ENCODE measurements around the gene DYNC2LI1. TPM values are rescaled to one million over a fixed set of nuclear protein-coding genes. Genes with fewer than 3 reads are reported as not detected.

Gene DYNC2LI1
- polyA plus RNA-seq, 1 donor from 2014 or later: 5.6 TPM

DNA sequence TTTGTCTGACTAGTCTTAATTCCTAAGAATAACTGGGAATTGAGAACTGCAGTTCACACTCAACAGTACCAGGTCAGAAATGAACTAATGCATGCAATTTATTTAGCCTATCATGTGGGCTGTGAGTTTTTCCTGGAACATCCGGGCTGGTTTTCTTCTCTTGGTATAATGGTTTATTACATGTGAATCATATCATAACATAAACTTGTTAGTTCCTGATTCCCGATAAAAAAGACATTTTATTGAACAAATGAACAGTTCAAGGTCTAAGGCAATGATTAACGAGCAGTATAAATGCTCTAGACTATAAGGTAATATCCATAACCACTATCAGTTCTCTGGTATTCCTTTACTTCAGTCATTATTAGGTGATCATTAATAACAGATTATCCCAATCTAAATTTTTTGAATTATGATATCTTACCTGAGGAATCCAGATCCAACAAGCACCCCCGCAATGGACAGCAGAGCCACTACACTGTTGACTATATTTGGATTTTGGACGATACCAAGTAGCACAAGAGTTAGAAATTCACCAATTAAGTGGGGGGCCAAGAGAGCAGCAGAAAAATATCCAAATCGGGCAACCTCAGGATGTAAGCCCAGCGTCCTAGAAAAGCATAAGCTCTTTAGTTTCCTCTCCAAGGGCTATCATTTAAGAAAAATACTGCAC lies 45.8 kb downstream of the DYNC2LI1 start:
- peaks cover 5% of the 10 kb centered on the region for H3K36me3 Mint-ChIP-seq
- H3K9me3 Mint-ChIP-seq: peaks cover 0 to 2% (median 0%) of the 10 kb centered on the region in 3 donors
- H3K27me3 Mint-ChIP-seq: peaks cover 9% of the 10 kb centered on the region
- H3K4me3 Mint-ChIP-seq: no peak overlapping the region
- H3K4me1 Mint-ChIP-seq: peaks cover 0 to 5% (median 2%) of the 10 kb centered on the region in 3 donors
- H3K27ac Mint-ChIP-seq: no peak overlapping the region

DNA sequence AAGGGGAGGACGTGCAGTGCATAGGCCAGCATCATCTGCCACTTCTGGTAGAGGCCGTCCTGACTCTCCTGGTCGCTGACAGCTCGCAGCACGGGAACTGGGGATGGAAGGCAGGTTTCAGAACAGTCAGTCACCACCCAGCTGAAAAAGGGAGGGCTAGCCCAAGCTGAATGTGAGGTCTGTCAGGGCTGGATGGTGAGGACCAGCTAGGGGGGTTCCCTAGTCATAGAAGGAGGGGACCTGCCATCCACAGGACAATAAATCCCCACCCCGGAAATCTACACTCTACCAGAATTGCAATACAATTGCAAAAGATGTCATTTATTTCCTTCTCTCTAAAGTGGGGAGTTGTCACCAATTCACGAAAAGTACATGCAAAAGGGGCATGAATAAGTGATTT lies 49.0 kb downstream of the DYNC2LI1 start:
- Mint-ChIP-seq H3K27me3 (peaks cover 9% of the 10 kb centered on the region), H3K9me3 (peaks cover 0 to 2% (median 0%) of the 10 kb centered on the region in 3 donors)

DNA sequence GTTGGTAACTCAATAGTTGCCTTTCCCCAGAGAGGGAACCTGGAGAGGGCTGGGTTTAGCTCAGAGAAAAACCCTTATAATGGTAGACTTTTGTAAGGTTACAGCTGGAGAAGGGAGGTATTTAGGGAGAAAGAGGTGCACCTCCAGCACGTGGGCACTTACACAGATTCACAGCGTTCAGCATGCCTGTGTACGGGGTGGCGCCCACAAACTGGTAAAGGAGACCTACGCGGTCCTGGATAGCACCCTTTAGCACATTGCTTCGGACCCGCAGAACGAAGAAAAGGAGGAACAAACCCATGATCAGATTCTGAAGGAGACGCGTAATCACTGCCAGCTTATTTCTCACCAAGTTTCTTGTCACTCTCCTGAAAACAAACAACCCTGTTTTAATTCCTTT lies 49.9 kb downstream of the DYNC2LI1 start:
- Mint-ChIP-seq H3K4me1 (peaks cover 0 to 2% (median 0%) of the 10 kb centered on the region in 3 donors), H3K27me3 (peaks cover 10% of the 10 kb centered on the region), H3K36me3 (no peaks in the 10 kb centered on the region), H3K9me3 (peaks cover 0 to 2% (median 0%) of the 10 kb centered on the region in 3 donors), H3K4me3 (no peak overlapping the region), H3K27ac (no peak overlapping the region)

More for the DNA sequence above, 49.0 kb downstream of the DYNC2LI1 start:
- peaks cover 0 to 5% (median 2%) of the 10 kb centered on the region in 3 donors for H3K4me1 Mint-ChIP-seq
- H3K36me3 Mint-ChIP-seq: no peaks in the 10 kb centered on the region
- H3K27ac Mint-ChIP-seq: no peak overlapping the region
- no peak overlapping the region for H3K4me3 Mint-ChIP-seq

DNA sequence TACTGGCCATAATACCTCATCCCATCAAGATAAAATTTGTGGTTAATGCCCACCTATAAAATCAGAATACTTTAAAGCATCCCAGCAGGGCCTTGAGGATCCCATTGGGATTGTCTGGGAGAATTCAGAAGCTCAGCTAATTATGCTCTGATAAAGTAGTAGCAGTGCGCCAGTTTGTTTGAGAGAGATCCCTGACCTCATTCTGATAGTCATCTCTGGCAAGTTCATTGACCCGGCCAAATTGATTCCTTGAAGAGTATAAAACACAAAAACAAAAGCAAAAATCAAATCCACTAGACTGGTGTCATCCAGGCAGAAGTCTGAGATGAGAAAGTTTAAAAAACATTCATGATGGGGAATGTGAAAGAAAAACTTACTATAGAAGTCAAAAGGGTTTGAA lies 50.7 kb downstream of the DYNC2LI1 start:
- peaks cover 10% of the 10 kb centered on the region for H3K27me3 Mint-ChIP-seq
- no peaks in the 10 kb centered on the region for H3K4me1 Mint-ChIP-seq
- H3K4me3 Mint-ChIP-seq: no peak overlapping the region
- H3K27ac Mint-ChIP-seq: no peak overlapping the region
- no peaks in the 10 kb centered on the region for H3K36me3 Mint-ChIP-seq
- H3K9me3 Mint-ChIP-seq: peaks cover 0 to 2% (median 0%) of the 10 kb centered on the region in 3 donors

DNA sequence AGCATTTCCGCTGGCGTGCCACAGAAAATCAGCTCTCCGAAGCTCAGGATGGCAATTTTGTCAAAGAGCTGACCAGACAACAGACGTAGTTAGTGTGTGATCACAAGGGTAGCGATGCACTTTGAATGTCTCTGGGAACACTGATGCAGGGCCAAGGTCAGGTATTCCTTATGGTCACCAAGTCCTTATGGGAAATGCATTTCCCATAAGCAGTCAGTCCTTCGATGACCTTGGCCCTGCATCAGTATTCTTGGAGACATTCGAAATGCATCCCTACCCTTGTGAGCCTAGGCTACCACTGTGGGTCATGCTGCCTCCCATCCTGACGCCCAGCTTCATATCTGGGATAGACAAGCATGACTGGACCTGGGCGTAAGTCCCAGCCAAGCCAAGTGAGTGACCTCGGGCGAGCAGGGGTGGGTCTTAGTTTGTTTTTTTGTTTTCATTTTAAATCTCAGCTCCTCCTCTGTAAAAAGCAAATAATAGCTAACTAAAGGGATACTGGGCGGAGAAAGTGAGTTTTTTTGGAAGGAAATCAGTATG lies 51.2 kb downstream of the DYNC2LI1 start:
- peaks cover 13% of the 10 kb centered on the region for H3K27me3 Mint-ChIP-seq
- H3K27ac Mint-ChIP-seq: no peak overlapping the region
- no peak overlapping the region for H3K4me3 Mint-ChIP-seq
- H3K36me3 Mint-ChIP-seq: no peaks in the 10 kb centered on the region
- H3K4me1 Mint-ChIP-seq: no peaks in the 10 kb centered on the region
- H3K9me3 Mint-ChIP-seq: peaks cover 0 to 2% (median 0%) of the 10 kb centered on the region in 3 donors

DNA sequence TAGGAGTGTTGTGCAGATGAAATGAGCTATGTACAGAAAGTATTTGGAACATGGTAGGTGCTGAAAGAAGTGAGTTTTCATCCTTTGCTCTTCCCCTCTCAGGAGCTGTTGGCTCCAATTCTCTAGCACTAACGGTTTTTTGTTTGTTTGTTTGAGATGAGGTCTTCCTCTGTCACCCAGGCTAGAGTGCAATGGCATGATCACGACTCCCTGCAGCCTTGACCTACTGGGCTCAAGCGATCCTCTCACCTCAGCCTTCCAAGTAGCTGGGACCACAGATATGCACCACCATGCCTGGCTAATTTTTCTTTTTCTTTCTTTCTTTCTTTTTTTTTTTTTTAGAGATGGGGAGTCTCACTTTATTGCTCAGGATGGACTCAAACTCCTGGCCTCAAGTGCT lies 52.0 kb downstream of the DYNC2LI1 start:
- Mint-ChIP-seq H3K27ac (no peak overlapping the region), H3K4me1 (no peaks in the 10 kb centered on the region), H3K27me3 (peaks cover 21% of the 10 kb centered on the region)

DNA sequence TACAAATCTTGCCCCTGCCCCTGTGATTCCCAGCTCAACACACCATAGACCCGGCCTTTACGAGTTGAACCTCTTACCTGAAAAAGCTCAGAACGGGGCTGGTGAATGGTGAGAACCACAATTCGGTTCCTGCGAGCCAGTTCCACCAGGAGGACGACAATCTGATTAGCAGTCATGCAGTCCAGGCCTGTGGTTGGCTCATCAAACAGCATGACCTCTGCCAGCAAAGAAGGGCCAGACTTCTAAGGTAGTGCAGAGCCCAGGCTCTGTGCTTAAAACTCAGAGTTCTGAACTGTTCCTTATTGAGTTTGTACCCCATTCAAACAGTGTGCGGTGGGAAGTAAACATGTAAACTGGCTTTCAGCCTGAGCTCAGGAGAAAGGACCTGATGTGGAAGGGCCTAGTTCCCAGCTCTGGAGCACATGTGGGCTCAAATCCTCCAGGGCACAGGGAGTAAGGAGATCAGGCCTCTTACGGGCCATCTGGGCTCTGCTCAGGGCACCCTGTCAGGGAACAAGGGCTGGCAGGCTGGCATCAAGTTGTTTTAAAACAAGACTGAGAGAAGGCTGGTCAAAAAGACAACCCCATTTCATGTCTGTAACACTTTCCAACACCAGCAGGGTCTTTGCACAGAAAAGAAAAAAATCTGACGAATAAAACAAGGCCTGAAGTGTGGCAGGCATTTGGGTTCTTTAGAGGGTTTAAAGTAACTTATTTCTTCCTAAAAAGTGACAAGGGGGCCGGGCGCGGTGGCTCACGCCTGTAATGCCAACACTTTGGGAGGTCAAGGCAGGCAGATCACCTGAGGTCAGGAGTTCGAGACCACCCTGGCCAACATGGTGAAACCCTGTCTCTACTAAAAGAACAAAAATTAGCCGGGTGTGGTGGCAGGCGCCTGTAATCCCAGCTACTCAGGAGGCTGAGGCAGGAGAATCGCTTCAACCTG lies 52.7 kb downstream of the DYNC2LI1 start:
- Mint-ChIP-seq H3K27me3 (peaks cover 24% of the 10 kb centered on the region), H3K4me3 (no peak overlapping the region), H3K9me3 (peaks cover 0 to 2% (median 0%) of the 10 kb centered on the region in 3 donors), H3K36me3 (no peaks in the 10 kb centered on the region), H3K4me1 (peaks cover 0 to 3% (median 0%) of the 10 kb centered on the region in 3 donors), H3K27ac (no peak overlapping the region)

More for the DNA sequence above, 52.0 kb downstream of the DYNC2LI1 start:
- Mint-ChIP-seq H3K36me3 (no peaks in the 10 kb centered on the region), H3K4me3 (no peak overlapping the region), H3K9me3 (peaks cover 0 to 2% (median 0%) of the 10 kb centered on the region in 3 donors)

DNA sequence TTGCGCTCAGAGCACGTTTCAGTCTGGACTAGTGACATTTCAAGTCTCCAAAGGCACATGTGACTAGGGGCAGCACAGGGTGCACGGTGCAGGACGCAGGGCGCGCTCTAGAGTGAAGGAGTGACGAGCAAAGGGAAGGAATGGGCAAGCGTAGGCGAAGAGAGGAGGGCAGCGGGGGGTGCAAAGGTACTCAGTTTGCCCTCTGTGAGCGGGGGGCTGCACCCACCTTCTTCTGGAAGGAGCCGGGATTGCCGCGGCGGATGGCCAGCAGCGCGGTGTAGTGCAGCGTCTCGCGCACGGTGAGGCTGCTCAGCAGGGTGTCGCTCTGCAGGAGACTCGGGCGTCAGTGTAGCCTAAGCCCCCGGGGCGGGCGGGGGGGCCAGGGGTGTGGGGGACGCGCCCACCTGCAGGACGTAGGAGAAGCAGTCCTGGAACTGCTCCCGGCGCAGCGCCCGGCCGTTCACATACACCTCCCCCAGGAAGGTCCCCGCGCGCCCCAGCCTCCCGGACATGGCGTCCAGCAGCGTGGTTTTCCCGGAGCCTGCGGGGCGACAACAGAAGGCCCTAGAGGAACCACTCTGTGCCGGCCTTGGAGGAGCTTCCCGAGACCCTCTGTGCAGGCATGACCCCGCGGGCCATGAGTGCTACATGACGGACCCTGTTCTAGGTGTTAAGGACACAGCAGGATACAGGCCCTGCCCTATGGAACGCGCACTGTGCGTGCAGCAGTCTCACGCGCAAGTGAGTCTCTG lies 57.9 kb downstream of the DYNC2LI1 start:
- H3K27ac Mint-ChIP-seq: no peak overlapping the region
- H3K27me3 Mint-ChIP-seq: peaks cover 18% of the 10 kb centered on the region
- H3K4me3 Mint-ChIP-seq: no peak overlapping the region
- H3K36me3 Mint-ChIP-seq: no peaks in the 10 kb centered on the region
- no peaks in the 10 kb centered on the region for H3K9me3 Mint-ChIP-seq
- peaks cover 0 to 3% (median 0%) of the 10 kb centered on the region in 3 donors for H3K4me1 Mint-ChIP-seq

DNA sequence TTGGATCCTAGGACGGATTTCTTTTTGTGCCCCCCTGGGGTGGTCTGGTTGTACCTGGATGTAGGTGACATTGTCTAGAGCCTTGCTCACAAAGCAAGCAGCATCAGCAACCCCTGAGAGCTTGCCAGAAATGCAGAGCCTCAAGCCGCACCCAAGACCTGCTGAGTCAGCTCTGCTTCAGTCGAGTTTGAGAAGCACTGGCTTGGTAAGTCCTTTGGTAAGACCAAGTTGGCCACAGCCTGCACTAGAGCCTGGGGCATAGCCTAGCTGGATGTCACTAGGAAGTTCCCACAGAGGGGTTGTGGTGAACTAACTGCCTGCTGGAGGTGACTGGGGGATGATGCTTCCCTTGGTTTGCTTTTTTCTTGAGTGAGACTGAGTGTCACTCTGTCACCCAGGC lies 58.6 kb downstream of the DYNC2LI1 start:
- H3K27me3 Mint-ChIP-seq: peaks cover 18% of the 10 kb centered on the region
- no peaks in the 10 kb centered on the region for H3K36me3 Mint-ChIP-seq
- peaks cover 0 to 3% (median 0%) of the 10 kb centered on the region in 3 donors for H3K4me1 Mint-ChIP-seq
- H3K4me3 Mint-ChIP-seq: no peak overlapping the region
- H3K9me3 Mint-ChIP-seq: no peaks in the 10 kb centered on the region
- no peak overlapping the region for H3K27ac Mint-ChIP-seq

DNA sequence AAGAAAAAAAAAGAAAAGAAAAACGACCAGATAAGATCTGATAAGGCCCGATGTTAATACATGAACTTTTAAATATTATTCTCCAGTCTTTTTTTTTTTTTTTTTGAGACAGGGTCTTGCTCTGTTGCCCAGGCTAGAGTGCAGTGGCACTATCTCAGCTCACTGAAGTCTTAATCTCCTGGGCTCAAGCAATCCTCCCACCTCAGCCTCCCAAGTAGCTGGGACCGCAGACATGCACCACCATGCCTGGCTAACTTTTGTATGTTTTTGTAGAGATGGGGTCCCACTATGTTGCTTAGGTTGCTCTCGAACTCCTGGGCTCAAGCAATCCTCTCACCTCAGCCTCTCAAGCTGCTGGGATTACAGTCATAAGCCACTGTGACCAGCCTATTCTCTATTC lies 63.2 kb downstream of the DYNC2LI1 start:
- Mint-ChIP-seq H3K4me3 (no peak overlapping the region), H3K27me3 (peaks cover 8% of the 10 kb centered on the region), H3K4me1 (no peaks in the 10 kb centered on the region), H3K9me3 (no peaks in the 10 kb centered on the region), H3K27ac (no peak overlapping the region), H3K36me3 (no peaks in the 10 kb centered on the region)

DNA sequence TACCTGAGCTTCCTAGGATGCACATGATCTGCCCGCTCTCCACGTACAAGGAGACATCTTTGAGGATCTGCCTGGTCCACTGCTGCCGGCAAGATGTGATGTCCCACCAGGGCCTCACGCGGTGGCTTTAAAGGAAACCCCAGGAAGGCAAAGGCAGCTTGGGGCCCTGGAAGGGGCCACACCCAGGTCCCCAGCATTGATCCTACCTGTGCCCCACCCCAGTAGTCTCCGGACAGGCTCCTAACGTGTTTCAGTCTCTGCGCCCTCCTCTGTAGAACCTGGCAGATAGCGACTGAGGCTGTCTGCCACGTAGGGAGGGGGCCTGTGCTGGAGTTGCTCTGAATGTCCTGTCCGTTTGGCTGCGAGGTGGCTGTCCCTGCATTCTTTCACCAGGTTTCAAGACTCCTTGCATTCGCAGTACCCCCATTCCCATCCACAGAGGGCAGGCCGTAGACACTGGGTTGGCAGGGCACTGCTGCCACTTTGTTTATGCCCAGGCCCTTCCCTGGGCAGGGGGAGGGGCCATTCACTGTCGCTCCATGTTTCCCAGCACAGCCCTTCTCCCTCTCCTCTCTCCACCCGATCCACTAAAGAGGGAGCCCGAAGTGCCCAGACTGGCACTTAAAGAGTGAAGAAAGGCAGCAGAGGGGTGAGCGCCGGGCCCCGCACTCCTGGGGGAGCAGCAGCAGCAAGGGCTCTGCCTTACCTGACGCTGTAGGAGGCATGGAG lies 64.2 kb downstream of the DYNC2LI1 start:
- Mint-ChIP-seq H3K36me3 (no peaks in the 10 kb centered on the region), H3K27ac (no peak overlapping the region), H3K4me3 (no peak overlapping the region), H3K9me3 (no peaks in the 10 kb centered on the region), H3K4me1 (no peaks in the 10 kb centered on the region), H3K27me3 (peaks cover 7% of the 10 kb centered on the region)

DNA sequence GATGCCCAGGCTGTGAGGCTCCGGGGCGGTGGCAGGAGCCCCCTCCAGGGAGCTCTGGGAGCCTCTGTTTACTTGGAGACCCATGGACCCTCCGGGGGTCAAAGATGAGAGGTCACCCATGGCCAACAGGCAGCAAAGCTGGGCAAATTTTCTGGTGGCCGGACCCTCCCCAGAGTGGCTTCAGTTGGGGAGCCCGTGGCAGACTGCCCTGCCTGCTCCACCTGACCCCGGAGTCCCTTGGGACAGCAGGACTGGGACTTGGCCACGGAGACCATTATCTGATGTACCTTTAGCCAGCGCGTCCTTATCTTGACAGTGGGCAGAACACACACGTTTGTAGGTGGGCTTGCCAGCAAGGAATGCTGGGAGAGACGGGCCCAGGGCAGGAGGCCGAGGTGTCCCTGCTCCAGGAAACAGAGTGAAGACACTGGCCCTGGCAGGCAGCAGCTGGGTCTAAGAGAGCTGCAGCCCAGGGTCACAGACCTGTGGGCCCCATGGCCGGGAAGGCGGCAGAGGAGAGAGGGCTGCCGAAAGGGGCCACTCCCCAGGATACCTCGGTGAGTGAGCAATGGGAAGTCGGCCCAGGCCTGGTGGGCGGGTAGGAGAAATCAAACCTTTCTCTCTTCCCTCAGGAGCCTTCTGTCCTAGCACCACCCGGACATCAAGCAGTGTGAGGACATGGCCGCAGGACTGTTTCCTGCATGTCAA lies 64.9 kb downstream of the DYNC2LI1 start, which contains the start of the genes ABCG5 and ABCG8:
TSS of gene ABCG5 (minus strand) at position 280 of the 708 bp plus-strand sequence. CDS start at position 120, 160 bp downstream.
TSS of gene ABCG8 (plus strand) at position 412 of the 708 bp plus-strand sequence. CDS start at position 495, 83 bp downstream.
- no peaks in the 10 kb centered on the region for H3K4me1 Mint-ChIP-seq
- H3K27me3 Mint-ChIP-seq: peaks cover 7% of the 10 kb centered on the region
- no peaks in the 10 kb centered on the region for H3K9me3 Mint-ChIP-seq
- H3K27ac Mint-ChIP-seq: no peak within 1 kb of the TSS
- H3K4me3 Mint-ChIP-seq: no peak within 1 kb of the TSS
- no peaks in the 10 kb centered on the region for H3K36me3 Mint-ChIP-seq

DNA sequence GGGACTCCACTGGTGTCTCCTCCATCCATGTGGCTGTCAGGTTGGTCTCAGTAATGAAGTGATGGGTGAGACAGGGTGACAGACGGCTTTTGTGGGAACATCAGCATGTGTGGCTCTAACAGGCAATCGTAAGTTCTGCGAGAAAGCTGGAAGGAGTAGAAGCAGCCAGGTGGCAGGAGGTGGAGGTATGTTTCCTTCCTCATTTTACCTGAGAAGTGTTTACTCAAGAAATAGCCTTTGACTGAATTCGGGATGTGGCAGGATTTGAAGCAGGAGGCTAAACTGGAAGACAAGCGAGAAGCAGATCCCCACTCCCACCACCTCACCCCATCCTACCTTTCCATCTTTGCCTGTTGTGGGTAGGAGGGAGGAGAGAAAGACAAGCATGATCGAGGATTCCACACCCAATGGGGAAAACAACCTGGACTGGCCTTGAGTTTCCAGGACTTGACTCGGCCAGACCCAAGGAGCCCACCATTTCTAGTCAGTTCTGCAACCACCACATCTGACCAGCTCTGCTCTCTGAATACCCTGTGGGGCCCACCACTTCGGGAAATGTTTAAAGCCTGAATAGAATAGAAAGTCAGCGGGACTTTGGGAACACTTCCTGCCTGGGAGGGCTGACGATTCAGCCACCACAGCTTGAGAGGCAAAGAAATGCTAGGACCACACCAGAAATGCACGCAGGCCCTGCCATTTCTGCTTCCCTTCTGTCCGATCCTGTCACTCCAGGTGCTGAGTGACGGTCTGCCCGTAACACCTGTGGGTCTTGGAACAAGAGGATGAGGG lies 66.1 kb downstream of the DYNC2LI1 start:
- no peaks in the 10 kb centered on the region for H3K9me3 Mint-ChIP-seq
- no peak overlapping the region for H3K27ac Mint-ChIP-seq
- no peak overlapping the region for H3K4me3 Mint-ChIP-seq
- H3K36me3 Mint-ChIP-seq: no peaks in the 10 kb centered on the region
- H3K4me1 Mint-ChIP-seq: no peaks in the 10 kb centered on the region
- H3K27me3 Mint-ChIP-seq: peaks cover 7% of the 10 kb centered on the region

All from IgD-negative memory B cell (primary cell).